Hepatocyte (in vitro differentiated cells): ENCODE measurements around the gene POU2F1.

Experiments used
- EZH2 ChIP-seq: fragments of 200-600 bp; sonication (generic); IDR thresholded peaks from 2 replicates; pipeline ENCODE4 v1.6.1; 2016; ENCODE audit warnings: antibody characterized with exemption, mild to moderate bottlenecking, borderline replicate concordance
- EZH2phosphoT487 ChIP-seq: fragments of 200-600 bp; sonication (generic); IDR thresholded peaks from one replicate; pipeline ENCODE4 v1.6.1; 2018; ENCODE audit warnings: antibody characterized with exemption, mild to moderate bottlenecking, low read depth, moderate library complexity; ENCODE audit not compliant: unreplicated experiment, severe bottlenecking
- TF ChIP-seq, protein P1 (sequence below): fragments of 200-600 bp; sonication (generic); IDR thresholded peaks from 2 replicates; pipeline ENCODE4 v1.5.1; 2016; ENCODE audit warnings: antibody characterized with exemption, mild to moderate bottlenecking; ENCODE audit not compliant: poor library complexity

DNA sequence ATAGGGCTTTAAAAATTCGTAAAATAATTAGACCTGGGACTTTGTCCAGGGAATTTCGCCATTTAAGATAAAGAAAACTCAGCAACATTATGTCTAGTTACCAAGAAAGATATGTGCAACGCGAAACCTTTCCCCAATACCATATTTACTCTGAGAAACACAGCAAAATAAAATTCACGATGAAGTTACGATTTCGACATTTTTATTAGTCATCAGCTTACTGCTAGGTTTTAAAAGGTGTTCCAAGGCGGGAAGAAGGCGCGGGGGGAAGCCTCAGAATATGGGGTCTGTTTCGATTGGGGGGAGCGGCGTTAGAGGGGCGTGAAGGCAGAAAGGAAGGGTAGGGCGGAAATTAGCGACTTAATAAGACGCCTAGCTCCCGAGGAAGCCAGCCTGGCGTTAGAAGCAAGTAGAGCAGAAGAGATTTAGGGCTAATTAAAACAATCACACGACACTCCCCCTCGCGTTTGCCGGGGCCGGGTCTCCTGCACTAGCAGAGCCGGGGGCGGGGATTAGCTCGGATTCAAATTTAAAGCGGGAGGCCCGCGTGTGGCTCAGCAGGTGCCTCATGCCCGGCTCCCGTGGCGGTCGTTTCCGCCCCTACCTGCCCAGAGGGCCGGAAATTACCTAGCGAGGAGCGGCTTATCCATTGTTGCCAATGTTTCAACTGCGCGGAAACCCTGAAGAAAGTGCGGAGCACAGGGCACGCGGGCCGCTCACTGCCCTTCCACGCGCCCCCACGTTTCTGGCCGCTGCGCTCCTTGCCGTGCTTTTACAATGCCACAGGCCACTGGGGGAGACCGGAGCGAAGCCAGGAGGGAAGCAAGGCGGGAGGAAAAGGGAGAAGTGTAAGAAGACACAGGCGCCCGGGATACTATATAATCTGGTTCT lies 795 bp upstream of the POU2F1 start:
- TF ChIP-seq, protein P1, sequence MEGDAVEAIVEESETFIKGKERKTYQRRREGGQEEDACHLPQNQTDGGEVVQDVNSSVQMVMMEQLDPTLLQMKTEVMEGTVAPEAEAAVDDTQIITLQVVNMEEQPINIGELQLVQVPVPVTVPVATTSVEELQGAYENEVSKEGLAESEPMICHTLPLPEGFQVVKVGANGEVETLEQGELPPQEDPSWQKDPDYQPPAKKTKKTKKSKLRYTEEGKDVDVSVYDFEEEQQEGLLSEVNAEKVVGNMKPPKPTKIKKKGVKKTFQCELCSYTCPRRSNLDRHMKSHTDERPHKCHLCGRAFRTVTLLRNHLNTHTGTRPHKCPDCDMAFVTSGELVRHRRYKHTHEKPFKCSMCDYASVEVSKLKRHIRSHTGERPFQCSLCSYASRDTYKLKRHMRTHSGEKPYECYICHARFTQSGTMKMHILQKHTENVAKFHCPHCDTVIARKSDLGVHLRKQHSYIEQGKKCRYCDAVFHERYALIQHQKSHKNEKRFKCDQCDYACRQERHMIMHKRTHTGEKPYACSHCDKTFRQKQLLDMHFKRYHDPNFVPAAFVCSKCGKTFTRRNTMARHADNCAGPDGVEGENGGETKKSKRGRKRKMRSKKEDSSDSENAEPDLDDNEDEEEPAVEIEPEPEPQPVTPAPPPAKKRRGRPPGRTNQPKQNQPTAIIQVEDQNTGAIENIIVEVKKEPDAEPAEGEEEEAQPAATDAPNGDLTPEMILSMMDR, result peak; percentile 11
- TF ChIP-seq EZH2phosphoT487 (no peak), EZH2 (no peak)
